BLaER1 treated with 17β-estradiol and CSF1 and Interleukin-3, amounts not matched to agents 10 nM and 100 nM (cell line): Measurements from ENCODE around the gene CARD10.
"Not testable (repeated sequence)": the region's sequence is repeated elsewhere in the genome, so short reads cannot be mapped to it uniquely, and the experiment has no call there.

Experiments used
- H3K27ac ChIP-seq, 11 experiments: shearing (Covaris generic); formaldehyde crosslinking; 2 replicates each; pipeline ENCODE4 v1.8.1; 2022
- H3K27me3 ChIP-seq, 11 experiments: shearing (Covaris generic); formaldehyde crosslinking; 2 replicates each; pipeline ENCODE4 v1.8.1; 2022
- H3K36me3 ChIP-seq, 11 experiments: shearing (Covaris generic); formaldehyde crosslinking; 2 replicates each; pipeline ENCODE4 v1.8.1; 2022
- H3K4me1 ChIP-seq, 10 experiments: shearing (Covaris generic); formaldehyde crosslinking; 2 replicates each; pipeline ENCODE4 v1.8.1; 2022
- H3K4me2 ChIP-seq, 11 experiments: shearing (Covaris generic); formaldehyde crosslinking; 2 replicates each; pipeline ENCODE4 v1.8.1; 2022
- H3K4me3 ChIP-seq, 10 experiments: shearing (Covaris generic); formaldehyde crosslinking; 2 replicates each; pipeline ENCODE4 v1.8.1; 2022
- H3K9ac ChIP-seq, 11 experiments: shearing (Covaris generic); formaldehyde crosslinking; 2 replicates each; pipeline ENCODE4 v1.8.1; 2022
- H3K9me3 ChIP-seq, 11 experiments: shearing (Covaris generic); formaldehyde crosslinking; replicated peaks in 1 of 11; 2 replicates each; pipeline ENCODE4 v1.8.1; 2022
- H4K20me1 ChIP-seq, 11 experiments: shearing (Covaris generic); formaldehyde crosslinking; 2 replicates each; pipeline ENCODE4 v1.8.1; 2022
- Cebpa-rat ChIP-seq, 11 experiments: shearing (Covaris generic); IDR thresholded peaks; 2 replicates each; pipeline ENCODE4 v1.8.1; 2022

The CARD10 gene

DNA sequence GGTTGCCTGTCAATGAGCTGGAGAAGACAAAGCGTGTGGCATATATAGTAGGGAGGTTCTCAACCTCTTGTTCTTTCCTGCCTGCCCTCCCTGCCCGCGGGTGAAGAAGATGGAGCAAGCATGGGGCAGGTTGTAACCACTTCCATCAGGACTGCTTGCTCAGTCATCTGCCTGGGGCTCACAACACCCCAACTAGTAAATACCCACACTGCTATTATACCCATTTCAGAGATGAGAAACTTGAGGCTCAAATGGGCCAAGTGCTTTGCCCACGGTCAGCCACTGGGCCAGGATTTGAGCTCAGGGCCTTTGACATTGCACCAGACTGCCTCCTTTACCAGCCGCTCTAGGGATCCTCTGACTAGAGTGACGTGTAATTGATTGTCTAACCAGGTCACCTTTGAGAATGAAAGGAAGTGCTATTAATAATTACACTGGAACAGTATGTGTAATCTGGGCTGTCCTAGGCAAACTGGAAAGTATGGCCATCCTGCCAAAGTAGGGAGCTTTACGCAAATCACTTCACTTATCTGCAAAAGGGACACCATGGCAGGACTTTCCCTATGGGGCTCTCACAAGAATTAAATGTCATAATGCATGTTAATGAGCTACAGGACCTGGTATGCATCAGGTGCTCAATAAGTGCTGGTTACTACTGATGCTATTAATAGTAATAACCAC lies 38.2 kb upstream of the CARD10 start:
- Histone ChIP-seq H3K9ac (no peak overlapping the region), H4K20me1 (peaks cover 0 to 28% (median 10%) of the 10 kb centered on the region in 11 experiments; a peak in 13 of 22 replicates), H3K4me1 (peaks cover 21 to 38% (median 29%) of the 10 kb centered on the region in 10 experiments), H3K9me3 (no peaks in the 10 kb centered on the region), H3K27me3 (peaks cover 61 to 73% (median 65%) of the 10 kb centered on the region in 11 experiments), H3K4me3 (no peak overlapping the region), H3K4me2 (peak overlapping the region in 4 of 11 experiments; percentile 3 to 40 (median 18); a peak in 6 of 22 replicates), H3K36me3 (no peaks in the 10 kb centered on the region), H3K27ac (no peak overlapping the region)
- no peak for TF ChIP-seq Cebpa-rat (IDR thresholded peaks at IDR 0.05)

DNA sequence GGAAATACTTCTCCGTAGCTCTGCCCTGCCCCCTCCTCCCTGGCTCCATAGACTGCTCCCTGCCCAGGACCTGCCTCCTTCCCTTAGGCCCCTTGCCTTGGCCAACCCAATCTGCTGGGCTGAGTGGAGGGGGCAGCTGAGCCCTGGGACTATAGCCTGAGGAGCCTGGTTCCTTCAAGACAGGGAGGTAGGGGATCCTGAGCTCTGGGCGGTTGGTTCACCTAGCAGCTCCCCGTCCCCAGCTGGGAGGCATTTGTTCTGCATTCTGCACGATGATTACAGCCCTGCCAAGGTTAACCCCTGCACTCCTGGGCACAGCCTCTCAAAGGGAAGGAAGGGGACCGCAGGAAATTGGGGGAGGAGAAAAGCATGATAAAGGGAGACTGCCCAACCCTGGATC lies 37.5 kb upstream of the CARD10 start:
- Histone ChIP-seq H3K27ac (no peak overlapping the region), H3K36me3 (no peaks in the 10 kb centered on the region), H3K9me3 (no peaks in the 10 kb centered on the region), H3K27me3 (peaks cover 53 to 65% (median 58%) of the 10 kb centered on the region in 11 experiments), H3K4me3 (no peak overlapping the region), H3K4me2 (peak overlapping the region in 9 of 11 experiments; percentile 3 to 57 (median 31); a peak in 14 of 22 replicates), H3K4me1 (peaks cover 13 to 31% (median 23%) of the 10 kb centered on the region in 10 experiments), H3K9ac (no peak overlapping the region), H4K20me1 (peaks cover 0 to 28% (median 10%) of the 10 kb centered on the region in 11 experiments; a peak in 13 of 22 replicates)
- TF ChIP-seq Cebpa-rat (IDR thresholded peaks at IDR 0.05), result no peak

DNA sequence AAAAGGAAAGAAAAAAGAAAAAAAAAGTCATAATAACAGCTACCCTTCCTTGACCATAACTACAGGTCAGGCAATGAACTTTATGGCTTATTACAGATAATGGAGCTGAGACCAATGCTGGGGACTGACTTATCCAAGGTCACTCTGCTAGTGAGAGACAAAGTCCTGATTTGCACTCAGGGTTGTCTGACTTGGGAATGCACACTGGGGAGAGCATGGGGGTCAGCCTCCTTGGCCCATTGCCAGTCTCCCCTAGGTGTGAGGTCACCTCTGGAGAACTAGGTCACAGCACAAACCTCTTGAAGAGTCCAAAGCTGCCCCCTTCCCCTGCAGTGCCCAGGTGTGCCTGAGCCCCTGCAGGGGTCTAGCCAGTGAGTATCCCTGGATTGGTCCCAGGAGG lies 35.8 kb upstream of the CARD10 start:
- Histone ChIP-seq H3K9me3 (no peaks in the 10 kb centered on the region), H3K4me3 (no peak overlapping the region), H4K20me1 (peaks cover 0 to 18% (median 0%) of the 10 kb centered on the region in 11 experiments; a peak in 3 of 22 replicates), H3K36me3 (no peaks in the 10 kb centered on the region), H3K27me3 (peaks cover 36 to 48% (median 41%) of the 10 kb centered on the region in 11 experiments), H3K27ac (no peak overlapping the region), H3K4me2 (0 out of 22 replicates have a peak overlapping the region, but pooled peaks of 2 of the 11 experiments have one; percentile 2 to 5), H3K9ac (no peak overlapping the region), H3K4me1 (peaks cover 4 to 20% (median 14%) of the 10 kb centered on the region in 10 experiments; a peak in 17 of 20 replicates)
- no peak for TF ChIP-seq Cebpa-rat (IDR thresholded peaks at IDR 0.05)

DNA sequence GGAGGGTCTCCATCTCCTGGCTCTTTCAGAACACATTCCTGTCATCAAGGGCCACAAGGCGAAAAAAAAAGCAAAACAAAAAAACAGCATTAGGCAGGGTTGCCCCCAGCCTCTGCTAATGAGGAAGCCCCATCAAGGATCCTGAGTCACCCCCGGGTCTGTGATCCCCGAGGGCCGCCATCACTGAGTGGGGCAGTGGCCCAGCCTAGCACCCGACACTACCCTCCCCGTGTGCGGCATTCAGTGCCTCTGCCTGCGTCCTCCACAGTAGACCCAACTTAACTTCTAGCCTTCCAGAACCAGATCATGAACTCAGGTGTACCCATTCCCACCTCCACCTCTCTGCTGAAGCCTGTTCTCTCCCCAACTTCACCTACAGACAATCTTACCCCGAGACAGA lies 34.5 kb upstream of the CARD10 start:
- Histone ChIP-seq H3K4me3 (no peak overlapping the region), H3K9me3 (no peaks in the 10 kb centered on the region), H3K4me1 (peaks cover 4 to 26% (median 14%) of the 10 kb centered on the region in 10 experiments; a peak in 17 of 20 replicates), H3K36me3 (no peaks in the 10 kb centered on the region), H3K4me2 (no peak overlapping the region), H3K27ac (no peak overlapping the region), H4K20me1 (peaks cover 0 to 15% (median 0%) of the 10 kb centered on the region in 11 experiments; a peak in 2 of 22 replicates), H3K27me3 (peaks cover 23 to 35% (median 28%) of the 10 kb centered on the region in 11 experiments), H3K9ac (no peak overlapping the region)
- no peak for TF ChIP-seq Cebpa-rat (IDR thresholded peaks at IDR 0.05)

DNA sequence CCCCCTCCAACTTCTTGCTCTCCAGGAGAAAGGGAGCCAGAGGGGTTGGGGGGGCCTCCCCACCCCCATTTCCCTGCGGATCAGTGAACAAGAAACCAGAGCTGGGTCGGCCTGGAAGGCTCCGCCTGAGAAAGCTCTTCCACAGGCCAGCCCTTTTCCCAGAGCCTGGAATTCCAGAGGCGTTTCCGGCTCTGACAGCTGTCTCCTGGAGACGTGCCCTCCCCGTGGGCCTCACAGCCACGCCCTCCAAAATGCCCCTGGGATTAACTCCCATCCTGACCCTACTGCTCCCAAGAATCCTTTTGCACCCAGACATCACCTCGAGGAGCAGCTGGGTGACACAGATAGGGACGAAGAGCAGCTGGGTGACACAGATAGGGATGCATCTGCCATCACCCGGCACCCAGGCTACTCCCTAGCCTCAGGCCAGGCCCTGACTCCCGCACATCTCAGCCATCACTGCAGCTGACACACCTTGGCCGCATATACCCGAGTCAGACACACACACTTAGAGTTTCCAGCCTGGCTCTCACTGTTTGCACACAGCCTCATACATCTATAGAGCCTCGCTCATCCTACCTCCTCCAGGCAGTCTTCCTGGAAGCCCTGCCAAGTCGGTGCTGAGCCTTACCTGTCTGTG lies 33.4 kb upstream of the CARD10 start:
- Histone ChIP-seq H3K36me3 (no peaks in the 10 kb centered on the region), H3K27me3 (peaks cover 13 to 24% (median 17%) of the 10 kb centered on the region in 11 experiments; a peak in 21 of 22 replicates)

DNA sequence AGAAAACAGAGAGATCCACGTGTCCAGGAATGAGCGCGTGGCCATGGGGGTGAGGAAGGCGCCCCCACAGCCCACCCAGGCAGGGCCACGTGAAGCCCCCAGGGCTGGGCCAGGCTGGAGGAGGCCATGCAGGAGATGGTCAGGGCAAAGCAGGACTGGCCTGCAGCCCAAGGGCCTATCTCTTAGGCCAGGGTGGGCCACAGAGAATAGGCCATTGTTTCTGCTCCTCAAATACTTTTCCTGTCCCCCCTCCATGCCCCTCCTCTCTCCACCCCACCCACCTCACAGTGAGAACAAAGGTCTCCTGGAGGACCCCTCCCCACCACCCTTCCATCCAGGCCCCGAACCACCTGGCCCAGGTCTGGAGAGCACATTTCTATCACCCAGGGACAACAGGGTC lies 32.8 kb upstream of the CARD10 start:
- Histone ChIP-seq H3K36me3 (no peaks in the 10 kb centered on the region), H3K4me2 (no peak overlapping the region), H3K4me1 (peaks cover 4 to 26% (median 11%) of the 10 kb centered on the region in 10 experiments; a peak in 17 of 20 replicates), H3K27me3 (peaks cover 7 to 18% (median 10%) of the 10 kb centered on the region in 11 experiments; a peak in 21 of 22 replicates), H3K9ac (no peak overlapping the region), H3K9me3 (no peaks in the 10 kb centered on the region), H3K27ac (no peak overlapping the region), H3K4me3 (no peak overlapping the region), H4K20me1 (peaks cover 0 to 6% (median 0%) of the 10 kb centered on the region in 11 experiments; a peak in 1 of 22 replicates)
- no peak for TF ChIP-seq Cebpa-rat (IDR thresholded peaks at IDR 0.05)

More for the DNA sequence above, 33.4 kb upstream of the CARD10 start:
- Histone ChIP-seq H3K9me3 (no peaks in the 10 kb centered on the region), H3K4me1 (peaks cover 4 to 26% (median 14%) of the 10 kb centered on the region in 10 experiments; a peak in 17 of 20 replicates), H3K4me3 (no peak overlapping the region), H3K27ac (no peak overlapping the region), H4K20me1 (peaks cover 0 to 10% (median 0%) of the 10 kb centered on the region in 11 experiments; a peak in 1 of 22 replicates), H3K4me2 (no peak overlapping the region), H3K9ac (no peak overlapping the region)
- TF ChIP-seq Cebpa-rat (IDR thresholded peaks at IDR 0.05), result no peak

DNA sequence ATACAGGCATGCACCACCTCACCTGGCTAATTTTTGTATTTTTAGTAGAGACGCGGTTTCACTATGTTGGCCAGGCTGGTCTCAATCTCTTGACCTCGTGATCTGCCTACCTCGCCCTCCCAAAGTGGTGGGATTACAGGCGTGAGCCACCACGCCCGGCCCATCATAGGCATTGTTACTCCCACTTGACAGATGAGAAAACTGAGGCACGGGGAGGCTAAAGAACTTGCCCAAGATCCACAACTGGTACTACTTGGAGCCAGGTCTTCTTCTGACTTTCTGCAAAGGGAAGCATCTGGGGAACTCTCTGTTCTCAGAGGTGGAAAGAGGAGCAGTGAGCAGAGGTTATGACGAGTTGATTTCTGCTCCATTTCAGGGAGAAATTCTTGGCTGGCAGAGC lies 31.7 kb upstream of the CARD10 start:
- not testable (repeated sequence) for H3K4me2 ChIP-seq, H3K9ac ChIP-seq, H3K36me3 ChIP-seq, H3K9me3 ChIP-seq, H3K27me3 ChIP-seq, H4K20me1 ChIP-seq, H3K27ac ChIP-seq, H3K4me3 ChIP-seq
- peaks cover 2 to 25% (median 10%) of the 10 kb centered on the region in 10 experiments for H3K4me1 ChIP-seq

DNA sequence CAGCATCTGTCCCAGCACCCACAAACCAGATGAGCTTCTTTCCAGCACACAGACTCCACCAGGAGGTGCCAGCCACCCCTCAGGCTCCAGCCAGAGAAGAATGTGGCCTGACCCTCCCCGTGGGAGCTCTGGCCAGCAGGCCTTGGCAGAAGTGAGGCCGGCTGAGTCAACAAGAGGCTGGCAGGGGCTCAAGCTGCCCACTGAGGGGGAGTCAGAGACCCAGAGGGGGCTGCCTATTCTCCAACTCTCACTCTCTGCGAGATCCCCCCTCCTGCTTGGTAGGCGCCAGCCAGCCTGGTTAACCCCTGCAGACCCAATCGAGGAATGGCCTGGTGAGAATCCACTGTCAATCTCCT lies 30.5 kb upstream of the CARD10 start:
- peaks cover 0 to 4% (median 0%) of the 10 kb centered on the region in 11 experiments; a peak in 2 of 22 replicates for H3K27me3 ChIP-seq
- H3K4me2 ChIP-seq, result peak overlapping the region in 3 of 11 experiments; percentile 12 to 20 (median 19); a peak in 4 of 22 replicates
- H4K20me1 ChIP-seq, result no peaks in the 10 kb centered on the region
- peaks cover 11 to 34% (median 21%) of the 10 kb centered on the region in 10 experiments for H3K4me1 ChIP-seq
- H3K9me3 ChIP-seq, result no peaks in the 10 kb centered on the region
- no peak overlapping the region for H3K9ac ChIP-seq
- H3K36me3 ChIP-seq, result no peaks in the 10 kb centered on the region
- no peak for TF ChIP-seq Cebpa-rat (IDR thresholded peaks at IDR 0.05)
- H3K4me3 ChIP-seq, result no peak overlapping the region
- H3K27ac ChIP-seq, result no peak overlapping the region

DNA sequence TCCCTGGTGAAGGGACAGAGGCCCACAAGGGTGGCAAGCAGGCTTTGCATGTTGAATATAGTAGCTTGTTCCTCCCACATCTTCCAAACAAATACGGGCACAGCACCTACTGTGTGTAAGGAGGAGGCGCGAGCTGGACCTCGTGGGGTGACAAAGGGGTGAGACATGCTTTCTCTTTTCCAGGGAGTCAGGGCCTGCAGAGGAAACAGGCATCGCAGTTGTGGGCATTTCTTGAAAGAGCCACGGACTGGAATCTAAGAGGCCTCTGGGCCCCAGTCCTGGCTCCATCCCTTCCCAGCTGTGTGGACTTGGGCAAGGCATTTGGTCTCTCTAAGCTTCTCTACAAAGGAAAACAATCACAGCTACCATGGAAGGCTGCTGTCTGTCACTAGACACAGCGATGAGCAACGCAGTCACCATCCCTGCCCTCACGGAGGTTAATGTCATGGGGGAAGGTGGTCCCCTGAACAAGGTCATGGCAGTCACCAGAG lies 28.1 kb upstream of the CARD10 start:
- H3K4me3 ChIP-seq, result no peak overlapping the region
- no peaks in the 10 kb centered on the region for H4K20me1 ChIP-seq
- no peak overlapping the region for H3K27ac ChIP-seq
- H3K36me3 ChIP-seq, result no peaks in the 10 kb centered on the region
- peak overlapping the region in 1 of 11 experiments; percentile 5; a peak in 1 of 22 replicates for H3K9ac ChIP-seq
- H3K4me2 ChIP-seq, result no peak overlapping the region
- H3K4me1 ChIP-seq, result peaks cover 18 to 50% (median 28%) of the 10 kb centered on the region in 10 experiments
- H3K9me3 ChIP-seq, result no peaks in the 10 kb centered on the region
- H3K27me3 ChIP-seq, result peaks cover 0 to 4% (median 0%) of the 10 kb centered on the region in 11 experiments; a peak in 1 of 22 replicates
- TF ChIP-seq Cebpa-rat (IDR thresholded peaks at IDR 0.05), result no peak
